ENCODE measurements around the gene BBS5. TPM values are rescaled to one million over a fixed set of nuclear protein-coding genes. Genes with fewer than 3 reads are reported as not detected.
"Not testable (repeated sequence)": the region's sequence is repeated elsewhere in the genome, so short reads cannot be mapped to it uniquely, and the experiment has no call there.

BBS5 gene
- 8.0 TPM for total RNA-seq
- long read RNA-seq: 0 reads

- DNase-seq (ENCODE audit: missing footprints) (peak; percentile 93), ATAC-seq (peak; percentile 96)
- intact Hi-C loops (cut with DNase I): no loop called here
Measured at GRCh38 chr2:169479257-169480078, at the start of gene BBS5. BBS5 (plus strand) TSS chr2:169479494; CDS start chr2:169479554, 60 bp downstream.

DNA sequence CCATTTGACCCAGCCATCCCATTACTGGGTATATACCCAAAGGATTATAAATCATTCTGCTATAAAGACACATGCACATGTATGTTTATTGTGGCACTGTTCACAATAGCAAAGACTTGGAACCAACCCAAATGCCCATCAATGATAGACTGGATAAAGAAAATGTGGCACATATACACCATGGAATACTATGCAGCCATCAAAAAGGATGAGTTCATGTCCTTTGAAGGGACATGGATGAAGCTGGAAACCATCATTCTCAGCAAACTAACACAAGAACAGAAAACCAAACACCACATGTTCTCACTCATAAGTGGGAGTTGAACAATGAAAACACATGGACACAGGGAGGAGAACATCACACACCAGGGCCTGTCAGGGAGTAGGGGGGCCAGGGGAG is 47.5 kb upstream of the BBS5 start:
- intact Hi-C loops (cut with DNase I); ATAC-seq; DNase-seq (ENCODE audit: missing footprints): not testable (repeated sequence)

DNA sequence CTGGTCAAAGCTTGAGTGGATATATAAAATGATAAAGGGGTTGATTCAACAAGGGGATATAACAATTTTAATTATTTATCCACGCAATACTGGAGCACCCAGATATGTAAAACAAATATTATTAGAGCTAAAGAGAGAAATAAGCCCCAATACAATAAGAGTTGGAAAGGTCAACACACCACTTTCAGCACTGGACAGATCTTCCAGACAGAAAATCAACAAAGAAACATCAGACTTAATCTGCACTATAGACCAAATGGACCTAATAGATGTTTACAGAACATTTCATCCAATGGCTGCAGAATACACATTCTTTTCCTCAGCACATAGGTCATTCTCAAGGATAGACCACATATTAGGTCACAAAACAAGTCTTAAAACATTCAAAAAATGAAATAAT is 45.1 kb upstream of the BBS5 start:
- intact Hi-C loops (cut with DNase I); DNase-seq (ENCODE audit: missing footprints); ATAC-seq: not testable (repeated sequence)

- no peak for ATAC-seq
- no peak for DNase-seq (ENCODE audit: missing footprints)
- intact Hi-C loops (cut with DNase I): no loop called here
Measured at GRCh38 chr2:169438466-169439072, 40.7 kb upstream of the BBS5 start.

GRCh38 chr2:169439900-169440299 is 39.4 kb upstream of the BBS5 start:
- DNase-seq (ENCODE audit: missing footprints) (no peak), ATAC-seq (no peak)
- intact Hi-C loops (cut with DNase I): no loop called here

- ATAC-seq: no peak
- intact Hi-C loops (cut with DNase I): no loop called here
Measured at GRCh38 chr2:169446452-169446851, 32.8 kb upstream of the BBS5 start.

DNA sequence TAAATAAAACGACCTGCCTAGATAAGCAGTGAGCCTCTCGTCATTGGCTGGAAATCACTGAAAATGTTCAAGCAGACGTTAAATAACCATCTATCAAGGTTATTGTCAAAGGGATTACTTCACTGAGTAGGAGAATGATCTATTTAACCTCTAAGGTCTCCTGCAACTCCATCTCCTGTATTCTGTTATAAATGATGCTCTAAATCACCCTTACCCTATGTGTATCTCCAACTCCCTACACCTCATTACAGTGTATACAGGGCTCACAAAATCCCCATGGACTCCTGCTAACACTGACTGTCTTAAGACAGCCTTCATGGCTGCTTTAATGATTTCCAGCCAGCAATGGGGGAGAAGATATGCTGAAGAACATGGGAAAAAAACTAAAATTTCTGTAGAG is 31.0 kb upstream of the BBS5 start:
- ATAC-seq (no peak), DNase-seq (ENCODE audit: missing footprints) (no peak)
- intact Hi-C loops (cut with DNase I): no loop called here

More at GRCh38 chr2:169446452-169446851, 32.8 kb upstream of the BBS5 start:
- no peak for DNase-seq (ENCODE audit: missing footprints)

DNA sequence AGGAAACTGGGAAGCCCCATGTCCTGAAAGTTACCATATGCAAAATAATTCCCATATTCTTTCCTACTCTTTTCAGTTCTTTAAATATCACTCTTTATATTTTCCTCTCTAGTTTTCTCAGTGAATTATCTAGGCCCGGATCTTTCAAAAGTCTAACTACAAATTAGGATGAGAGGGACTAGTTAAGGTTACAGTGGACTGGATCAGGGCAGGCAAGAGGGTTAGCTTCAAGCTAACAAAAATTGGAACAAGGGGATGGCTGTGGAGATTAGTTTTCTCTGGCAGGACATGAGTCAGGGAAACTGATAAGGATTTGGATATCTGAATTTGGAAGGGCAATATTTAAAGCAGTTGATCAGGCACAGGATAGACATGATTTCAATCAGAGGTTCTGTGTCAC is 30.4 kb upstream of the BBS5 start:
- DNase-seq (ENCODE audit: missing footprints) (no peak), ATAC-seq (no peak)
- intact Hi-C loops (cut with DNase I): no loop called here

DNA sequence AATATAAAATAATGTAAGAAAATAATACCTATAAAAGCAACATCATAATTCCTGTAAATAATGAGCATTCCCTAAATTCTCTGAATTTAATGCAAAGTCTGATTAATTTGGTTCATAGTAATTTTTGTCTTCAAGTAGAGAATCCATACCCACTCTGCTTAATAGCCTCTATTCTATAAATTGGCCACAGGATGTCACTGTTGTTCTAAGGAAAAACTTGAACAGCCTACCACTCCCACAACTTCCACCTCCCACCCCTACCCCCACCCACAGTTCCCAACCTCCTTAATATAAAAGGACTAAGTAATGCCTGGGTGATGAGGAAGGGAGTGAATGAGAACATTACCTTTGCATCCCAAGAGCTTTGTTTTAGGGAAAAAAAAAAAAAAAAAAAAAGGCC is 27.2 kb upstream of the BBS5 start:
- ATAC-seq: no peak
- intact Hi-C loops (cut with DNase I): no loop called here
- no peak for DNase-seq (ENCODE audit: missing footprints)

DNA sequence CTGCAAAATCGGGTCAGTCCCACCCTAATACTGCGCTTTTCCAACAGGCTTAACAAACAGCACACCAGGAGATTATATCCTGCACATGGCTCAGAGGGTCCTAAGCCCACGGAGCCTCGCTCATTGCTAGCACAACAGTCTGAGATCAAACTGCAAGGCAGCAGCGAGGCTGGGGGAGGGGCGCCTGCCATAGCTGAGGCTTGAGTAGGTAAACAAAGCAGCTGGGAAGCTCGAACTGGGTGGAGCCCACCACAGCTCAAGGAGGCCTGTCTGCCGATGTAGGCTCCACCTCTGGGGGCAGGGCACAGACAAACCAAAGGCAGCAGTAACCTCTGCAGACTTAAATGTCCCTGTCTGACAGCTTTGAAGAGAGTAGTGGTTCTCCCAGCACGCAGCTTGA is 26.2 kb upstream of the BBS5 start:
- intact Hi-C loops (cut with DNase I); DNase-seq (ENCODE audit: missing footprints); ATAC-seq: not testable (repeated sequence)

- DNase-seq (ENCODE audit: missing footprints) (no peak), ATAC-seq (no peak)
- intact Hi-C loops (cut with DNase I): no loop called here
Measured at GRCh38 chr2:169461143-169461542, 18.2 kb upstream of the BBS5 start.

GRCh38 chr2:169462896-169463695 is 16.2 kb upstream of the BBS5 start:
- DNase-seq (ENCODE audit: missing footprints) (no peak), ATAC-seq (no peak)
- intact Hi-C loops (cut with DNase I): no loop called here

- ATAC-seq: no peak
- DNase-seq (ENCODE audit: missing footprints): no peak
- intact Hi-C loops (cut with DNase I): no loop called here
Measured at GRCh38 chr2:169464466-169464865, 14.8 kb upstream of the BBS5 start.

DNA sequence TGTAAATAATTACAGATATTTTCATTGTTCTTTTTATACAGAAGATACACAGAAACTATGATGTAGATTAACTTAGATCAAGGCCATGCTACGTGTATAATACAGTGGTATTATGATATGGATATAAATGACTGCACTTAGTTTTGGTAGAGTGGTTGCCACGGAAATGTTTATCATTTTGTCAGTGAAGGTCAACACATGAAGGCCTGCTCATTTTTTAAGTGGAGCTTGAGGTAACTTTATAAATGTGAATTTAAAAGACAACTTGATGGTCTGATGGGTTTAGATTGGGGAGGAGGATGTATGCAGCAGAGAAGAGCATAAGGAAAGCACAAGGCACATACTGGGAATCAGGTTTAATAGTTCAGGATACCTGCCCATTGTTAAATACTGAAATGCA is 14.4 kb upstream of the BBS5 start:
- no peak for DNase-seq (ENCODE audit: missing footprints)
- intact Hi-C loops (cut with DNase I): no loop called here
- no peak for ATAC-seq

- intact Hi-C loops (cut with DNase I): no loop called here
- ATAC-seq: no peak
- DNase-seq (ENCODE audit: missing footprints): no peak
Measured at GRCh38 chr2:169468841-169469240, 10.5 kb upstream of the BBS5 start.

DNA sequence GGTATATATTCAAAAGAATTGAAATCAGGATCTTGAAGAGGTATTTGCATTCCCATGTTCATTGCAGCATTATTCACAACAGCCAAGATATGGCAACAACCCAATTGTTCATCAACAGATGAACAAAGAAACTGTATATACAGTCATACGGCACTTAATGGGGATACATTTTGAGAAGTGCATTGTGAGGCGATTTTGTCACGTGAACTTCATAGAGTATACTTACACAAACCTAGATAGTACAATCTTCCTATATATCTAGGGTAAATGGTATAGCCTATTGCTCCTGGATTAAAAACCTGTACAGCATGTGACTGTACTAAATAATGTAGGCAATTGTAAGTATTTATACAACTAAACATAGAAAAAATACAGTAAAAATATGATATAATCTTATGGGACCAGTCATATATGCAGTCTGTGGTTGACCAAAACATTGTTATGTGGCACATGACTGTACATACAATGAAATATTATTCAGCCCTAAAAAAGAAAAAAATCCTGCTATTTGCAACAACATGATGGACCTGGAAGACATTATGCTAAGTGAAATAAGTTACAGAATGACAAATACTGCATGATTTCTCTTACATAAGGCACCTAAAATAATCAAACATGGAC is 9.2 kb upstream of the BBS5 start:
- DNase-seq (ENCODE audit: missing footprints): no peak
- intact Hi-C loops (cut with DNase I): no loop called here
- no peak for ATAC-seq

DNA sequence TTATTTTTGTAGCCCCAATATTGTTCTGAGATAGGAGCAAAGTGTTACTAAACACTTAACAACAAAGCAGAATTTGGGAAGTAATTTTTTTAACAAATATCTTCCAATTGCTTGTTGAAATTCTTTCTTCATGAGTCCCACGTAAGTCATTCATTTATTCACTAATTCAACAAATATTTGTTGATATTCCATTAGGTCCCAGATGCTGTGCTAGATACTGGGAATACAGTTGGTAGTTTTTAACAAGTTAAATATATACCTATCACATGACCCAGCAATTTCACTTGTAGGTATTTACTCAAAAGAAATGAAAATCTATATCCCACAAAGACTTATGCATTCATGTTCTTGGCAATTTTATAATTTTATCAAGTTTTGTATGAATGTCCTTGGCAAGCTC is 7.0 kb upstream of the BBS5 start:
- no peak for ATAC-seq
- intact Hi-C loops (cut with DNase I): no loop called here
- no peak for DNase-seq (ENCODE audit: missing footprints)

GRCh38 chr2:169476459-169476858 is 2.8 kb upstream of the BBS5 start:
- ATAC-seq (no peak), DNase-seq (ENCODE audit: missing footprints) (no peak)
- intact Hi-C loops (cut with DNase I): no loop called here

DNA sequence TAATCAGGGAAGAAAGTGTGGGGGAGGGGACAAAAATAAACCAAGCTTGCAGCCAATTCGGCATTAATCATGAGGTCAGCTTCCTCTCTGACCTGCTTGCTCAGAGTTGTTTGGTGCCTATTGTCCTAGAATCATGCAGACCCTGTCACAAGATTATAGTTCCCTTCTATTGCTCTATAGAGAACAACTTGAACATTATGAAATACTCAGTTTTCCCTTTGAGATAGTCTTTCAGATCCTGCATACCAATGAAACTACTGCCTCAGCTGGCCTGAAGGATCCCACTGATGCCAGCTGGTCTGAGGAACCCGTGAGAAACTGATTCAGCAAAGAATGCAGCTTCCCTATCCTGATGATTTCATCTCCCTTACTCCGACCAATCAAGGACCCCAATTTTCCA is 955 bp upstream of the BBS5 start:
- DNase-seq (ENCODE audit: missing footprints) (no peak), ATAC-seq (peak; percentile 38)
- intact Hi-C loops (cut with DNase I): no loop called here

All from Right ventricle myocardium inferior (tissue), 1 donor.